Esophagus squamous epithelium (tissue), 5 donors: ENCODE data around the gene KAT6B. TPM values are rescaled to one million over a fixed set of nuclear protein-coding genes. Genes with fewer than 3 reads are reported as not detected.

Experiments
- DNase-seq: peaks from one replicate; lab custom pipeline; 2025; lab: John Stamatoyannopoulos, UW
- H3K27ac ChIP-seq, 4 donors: fragments of 200-600 bp; sonication (generic); one replicate each; pipeline ENCODE4 v1.5.1; 2016 to 2019; ENCODE audit warnings: mild to moderate bottlenecking in 1 of 4
- H3K27me3 ChIP-seq, 4 donors: fragments of 200-600 bp; sonication (generic); 1 replicate in 3 of 4; 2 replicates in 1 of 4; pipeline versions ENCODE4 v1.5.1 to v1.6.0; 2017 to 2021; ENCODE audit warnings: antibody characterized with exemption in 1 of 4
- H3K36me3 ChIP-seq, 3 donors: fragments of 200-600 bp; sonication (generic); one replicate each; pipeline ENCODE4 v1.5.1; 2016 to 2019
- H3K4me1 ChIP-seq, 3 donors: fragments of 200-600 bp; sonication (generic); one replicate each; pipeline ENCODE4 v1.5.1; 2017 to 2019
- H3K4me3 ChIP-seq, 4 donors: fragments of 200-600 bp; sonication (generic); 1 replicate in 3 of 4; 2 replicates in 1 of 4; pipeline ENCODE4 v1.5.1; 2016 to 2019; ENCODE audit warnings: mild to moderate bottlenecking in 2 of 4, moderate library complexity in 1 of 4
- H3K9me3 ChIP-seq, 3 donors: fragments of 200-600 bp; sonication (generic); one replicate each; pipeline ENCODE4 v1.5.1; 2016 to 2019
- CTCF ChIP-seq, 6 experiments: fragments of 450-650 bp in 4 of 6; fragments of 200-600 bp in 2 of 6; sonication (generic) in 2 of 6; IDR thresholded peaks; one replicate each; pipeline ENCODE4 v1.5.1; 2016 to 2019; ENCODE audit warnings: antibody characterized with exemption in 6 of 6, mild to moderate bottlenecking in 4 of 6, moderate library complexity in 4 of 6
- POLR2A ChIP-seq, 4 donors: fragments of 450-650 bp; IDR thresholded peaks; one replicate each; pipeline ENCODE4 v1.6.1; 2017; ENCODE audit warnings: antibody characterized with exemption in 4 of 4, mild to moderate bottlenecking in 4 of 4, moderate library complexity in 3 of 4
- WGBS, 2 donors: methylation state at CpG; one replicate each; pipeline ENCODE4 v1.1.5; 2018; 5-methylcytosine and 5-hydroxymethylcytosine counted together
- intact Hi-C: fragments of 100-400 bp; cut with DNase I; formaldehyde crosslinking; loops from one replicate; pipeline ENCODE4 v1.15.0; 2022
- total RNA-seq, 4 donors: library from RNA; depleted of rRNA; stranded (reverse); fragments of >200 nt; gene quantifications; one replicate each; pipeline ENCODE4 v1.1.0, GENCODE V29; 2016
- donor health status: DM: yes; HTN: yes; CAD: no.

KAT6B gene
- total RNA-seq, 4 donors from 2014 or later: 13.1 to 48.8 (median 22.4) TPM

DNA sequence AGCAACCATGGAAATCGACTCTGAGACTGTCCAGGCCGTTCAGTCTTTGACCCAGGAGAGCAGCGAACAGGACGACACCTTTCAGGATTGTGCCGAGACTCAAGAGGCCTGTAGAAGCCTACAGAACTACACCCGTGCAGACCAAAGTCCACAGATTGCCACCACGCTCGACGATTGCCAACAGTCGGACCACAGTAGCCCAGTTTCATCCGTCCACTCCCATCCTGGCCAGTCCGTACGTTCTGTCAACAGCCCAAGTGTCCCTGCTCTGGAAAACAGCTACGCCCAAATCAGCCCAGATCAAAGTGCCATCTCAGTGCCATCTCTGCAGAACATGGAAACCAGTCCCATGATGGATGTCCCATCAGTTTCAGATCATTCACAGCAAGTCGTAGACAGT, 203.0 kb downstream of the KAT6B start:
- DNase-seq: no peak
- intact Hi-C loops: loop anchor here (10.0 kb wide), 1 partner anchor 765 kb away; no protein-coding TSS in a partner anchor
- Histone ChIP-seq H3K4me3 (no peak overlapping the region), H3K36me3 (peaks cover 0 to 73% (median 26%) of the 10 kb centered on the region in 3 donors), H3K4me1 (peaks cover 0 to 6% (median 0%) of the 10 kb centered on the region in 3 donors), H3K27me3 (no peaks in the 10 kb centered on the region), H3K27ac (no peak overlapping the region), H3K9me3 (no peaks in the 10 kb centered on the region)
- TF ChIP-seq CTCF (IDR thresholded peaks at IDR 0.05): no peak
- TF ChIP-seq POLR2A (IDR thresholded peaks at IDR 0.05): no peak
- 88 to 96% methylated on average over 7 to 11 of the region's 15 CpGs for WGBS, 2 donors

- TF ChIP-seq CTCF (IDR thresholded peaks at IDR 0.05): no peak
- TF ChIP-seq POLR2A (IDR thresholded peaks at IDR 0.05): no peak
- 40 to 87% methylated on average over 7 to 10 of the region's 13 CpGs for WGBS, 2 donors
- Histone ChIP-seq H3K4me1 (peaks cover 0 to 6% (median 0%) of the 10 kb centered on the region in 3 donors), H3K36me3 (peaks cover 0 to 68% (median 23%) of the 10 kb centered on the region in 3 donors), H3K27me3 (no peaks in the 10 kb centered on the region), H3K4me3 (no peak overlapping the region), H3K27ac (no peak overlapping the region), H3K9me3 (no peaks in the 10 kb centered on the region)
- intact Hi-C loops: loop anchor here (10.0 kb wide), 1 partner anchor 765 kb away; no protein-coding TSS in a partner anchor
- no peak for DNase-seq
Observed at GRCh38 chr10:75029857-75030256, 203.5 kb downstream of the KAT6B start.

DNA sequence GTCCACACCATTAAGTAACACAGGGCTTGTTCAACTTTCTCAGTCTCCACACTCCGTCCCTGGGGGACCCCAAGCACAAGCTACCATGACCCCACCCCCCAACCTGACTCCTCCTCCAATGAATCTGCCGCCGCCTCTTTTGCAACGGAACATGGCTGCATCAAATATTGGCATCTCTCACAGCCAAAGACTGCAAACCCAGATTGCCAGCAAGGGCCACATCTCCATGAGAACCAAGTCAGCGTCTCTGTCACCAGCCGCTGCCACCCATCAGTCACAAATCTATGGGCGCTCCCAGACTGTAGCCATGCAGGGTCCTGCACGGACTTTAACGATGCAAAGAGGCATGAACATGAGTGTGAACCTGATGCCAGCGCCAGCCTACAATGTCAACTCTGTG, 204.0 kb downstream of the KAT6B start:
- Histone ChIP-seq H3K27ac (no peak overlapping the region), H3K4me1 (peaks cover 0 to 6% (median 0%) of the 10 kb centered on the region in 3 donors), H3K36me3 (peaks cover 0 to 63% (median 18%) of the 10 kb centered on the region in 3 donors), H3K9me3 (no peaks in the 10 kb centered on the region), H3K4me3 (no peak overlapping the region), H3K27me3 (no peaks in the 10 kb centered on the region)
- 93 to 96% methylated on average over 4 to 6 of the region's 10 CpGs for WGBS, 2 donors
- TF ChIP-seq CTCF (IDR thresholded peaks at IDR 0.05) (no peak), POLR2A (IDR thresholded peaks at IDR 0.05) (no peak)
- no peak for DNase-seq
- intact Hi-C loops: no loop called here

- Histone ChIP-seq H3K27me3 (no peaks in the 10 kb centered on the region), H3K27ac (no peak overlapping the region), H3K9me3 (no peaks in the 10 kb centered on the region), H3K36me3 (peaks cover 0 to 46% (median 13%) of the 10 kb centered on the region in 3 donors), H3K4me1 (peaks cover 0 to 6% (median 0%) of the 10 kb centered on the region in 3 donors), H3K4me3 (no peak overlapping the region)
- no peak for DNase-seq
- TF ChIP-seq CTCF (IDR thresholded peaks at IDR 0.05): no peak
- 97 to 100% methylated on average over 3 of the region's 3 CpGs for WGBS, 2 donors
- intact Hi-C loops: no loop called here
Observed at GRCh38 chr10:75032119-75032518, 205.7 kb downstream of the KAT6B start.

GRCh38 chr10:75032813-75033212, 206.4 kb downstream of the KAT6B start:
- H3K27ac ChIP-seq: no peak overlapping the region
- peaks cover 0 to 6% (median 0%) of the 10 kb centered on the region in 3 donors for H3K4me1 ChIP-seq
- WGBS, 2 donors: 71 to 78% methylated on average over 8 of the region's 8 CpGs
- intact Hi-C loops: no loop called here
- no peaks in the 10 kb centered on the region for H3K27me3 ChIP-seq
- no peak overlapping the region for H3K4me3 ChIP-seq
- peaks cover 0 to 39% (median 12%) of the 10 kb centered on the region in 3 donors for H3K36me3 ChIP-seq
- DNase-seq: no peak
- no peak for TF ChIP-seq CTCF (IDR thresholded peaks at IDR 0.05)
- TF ChIP-seq POLR2A (IDR thresholded peaks at IDR 0.05): no peak
- no peaks in the 10 kb centered on the region for H3K9me3 ChIP-seq
